ENCODE results near the gene TRIM9. TPM values are rescaled to one million over a fixed set of nuclear protein-coding genes. Genes with fewer than 3 reads are reported as not detected.

TRIM9 gene
- total and polyA plus RNA-seq, 9 of the 15 experiments (the other 6 are each of a cell fraction or from before 2014, with no cell fraction given) = 0.03 to 0.15 (median 0.04) TPM; not detected in 4

DNA sequence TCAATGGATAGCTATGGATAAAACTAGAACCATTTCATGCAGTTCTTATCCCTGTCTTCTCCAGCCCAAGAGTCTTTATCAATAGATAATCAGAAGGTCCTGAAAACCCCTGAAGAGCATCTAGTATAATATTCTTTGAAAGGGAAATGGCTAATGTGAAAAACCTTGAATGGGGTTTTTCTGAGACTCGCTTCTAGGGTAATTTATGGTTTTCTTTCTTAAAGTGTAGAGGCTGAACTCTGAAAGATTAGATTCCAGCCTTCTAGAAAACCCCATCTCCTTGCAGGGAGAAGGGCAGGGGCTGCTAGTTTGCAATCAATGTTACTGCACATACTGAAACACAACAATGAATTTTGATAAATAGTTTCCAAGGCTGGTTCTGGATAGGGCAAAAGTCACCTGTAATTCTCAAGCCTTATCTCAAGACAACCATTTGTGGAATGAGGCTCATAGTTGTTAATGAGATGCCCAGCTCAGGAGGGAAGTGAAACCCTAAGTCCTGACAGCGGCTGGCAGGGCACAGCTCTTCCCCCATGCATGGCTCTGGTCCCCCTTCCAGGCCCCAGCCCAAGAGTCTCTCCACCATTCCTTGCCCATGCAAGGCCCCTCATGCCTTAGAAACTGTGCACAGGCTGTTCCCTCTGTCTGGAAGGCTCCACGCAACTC is 116.9 kb downstream of the TRIM9 start:
- FAIRE-seq = no peak
- Histone ChIP-seq H3K27ac (ENCODE audit: extremely low read depth, low read depth, low read length) (no peak overlapping the region), H3K9me3 (replicated peaks; ENCODE audit: control insufficient read depth, insufficient read depth, low read depth, low read length) (no peaks in the 10 kb centered on the region), H3K4me1 (replicated peaks in 1 of 2; ENCODE audit: control insufficient read depth in 2 of 2, insufficient read depth in 2 of 2, low read length in 2 of 2) (no peaks in the 10 kb centered on the region), H3K36me3 (ENCODE audit: control insufficient read depth, insufficient read depth, low read length) (no peaks in the 10 kb centered on the region), H3K9me1 (ENCODE audit: control insufficient read depth, insufficient read depth, low read length) (no peaks in the 10 kb centered on the region), H3K9ac (ENCODE audit: insufficient read depth in 1 of 2, low read depth in 2 of 2, low read length in 2 of 2) (no peak overlapping the region), H3K4me3 (no peak overlapping the region), H3K79me2 (ENCODE audit: control insufficient read depth, insufficient read depth, low read length) (no peaks in the 10 kb centered on the region), H3K27me3 (ENCODE audit: control insufficient read depth in 2 of 2, insufficient read depth in 2 of 2, low read length in 2 of 2) (peaks cover 2 to 36% of the 10 kb centered on the region in 2 experiments; a peak in 2 of 5 replicates), H2AFZ (ENCODE audit: low read depth, low read length) (no peak overlapping the region), H4K20me1 (replicated peaks; ENCODE audit: control insufficient read depth, insufficient read depth, low read length) (no peaks in the 10 kb centered on the region), H3K4me2 (ENCODE audit: insufficient read depth, low read length) (no peak overlapping the region)
- ChIA-PET POLR2A (interaction anchor here (0.7 kb wide), 1 partner anchor 563 kb away, joined by 3 read pairs; no protein-coding TSS in a partner anchor), CTCF (ENCODE audit: low intra/inter-chr PET ratio) (no interaction called here)
- no peak for ATAC-seq
- TF ChIP-seq NFYB (IDR thresholded peaks at IDR 0.05; ENCODE audit: extremely low read depth, insufficient read length) (no peak), SMAD3 (CRISPR knock-in tag; conservative IDR thresholded peaks at IDR 0.05) (no peak), SREBF2 (CRISPR knock-in tag; IDR thresholded peaks at IDR 0.05) (no peak), ZNF146 (CRISPR knock-in tag; IDR thresholded peaks at IDR 0.05; ENCODE audit: unreplicated experiment) (no peak), FOS (IDR thresholded peaks at IDR 0.05; ENCODE audit: extremely low read depth, insufficient read length) (no peak), NCOA1 (IDR thresholded peaks at IDR 0.05; ENCODE audit: low read depth) (no peak), MCM7 (IDR thresholded peaks at IDR 0.05) (no peak), TCF7 (IDR thresholded peaks at IDR 0.05; ENCODE audit: borderline replicate concordance) (no peak), ARHGAP35 (IDR thresholded peaks at IDR 0.05; ENCODE audit: partially characterized antibody) (no peak), ZNF121 (CRISPR knock-in tag; conservative IDR thresholded peaks at IDR 0.05) (no peak)
- TF ChIP-seq, protein P1, sequence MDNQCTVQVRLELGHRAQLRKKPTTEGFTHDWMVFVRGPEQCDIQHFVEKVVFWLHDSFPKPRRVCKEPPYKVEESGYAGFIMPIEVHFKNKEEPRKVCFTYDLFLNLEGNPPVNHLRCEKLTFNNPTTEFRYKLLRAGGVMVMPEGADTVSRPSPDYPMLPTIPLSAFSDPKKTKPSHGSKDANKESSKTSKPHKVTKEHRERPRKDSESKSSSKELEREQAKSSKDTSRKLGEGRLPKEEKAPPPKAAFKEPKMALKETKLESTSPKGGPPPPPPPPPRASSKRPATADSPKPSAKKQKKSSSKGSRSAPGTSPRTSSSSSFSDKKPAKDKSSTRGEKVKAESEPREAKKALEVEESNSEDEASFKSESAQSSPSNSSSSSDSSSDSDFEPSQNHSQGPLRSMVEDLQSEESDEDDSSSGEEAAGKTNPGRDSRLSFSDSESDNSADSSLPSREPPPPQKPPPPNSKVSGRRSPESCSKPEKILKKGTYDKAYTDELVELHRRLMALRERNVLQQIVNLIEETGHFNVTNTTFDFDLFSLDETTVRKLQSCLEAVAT (IDR thresholded peaks at IDR 0.05) = no peak
- TF ChIP-seq, protein P2, sequence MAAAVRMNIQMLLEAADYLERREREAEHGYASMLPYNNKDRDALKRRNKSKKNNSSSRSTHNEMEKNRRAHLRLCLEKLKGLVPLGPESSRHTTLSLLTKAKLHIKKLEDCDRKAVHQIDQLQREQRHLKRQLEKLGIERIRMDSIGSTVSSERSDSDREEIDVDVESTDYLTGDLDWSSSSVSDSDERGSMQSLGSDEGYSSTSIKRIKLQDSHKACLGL (CRISPR knock-in tag; IDR thresholded peaks at IDR 0.05; ENCODE audit: borderline replicate concordance, poor library complexity, severe bottlenecking) = no peak
- no peak for DNase-seq (ENCODE audit: extremely low read depth in 1 of 4, low spot score in 3 of 4)
- intact Hi-C loops (cut with micrococcal nuclease) = no loop called here
- no TSS peak for BruUV-seq (replicated peaks)
- in situ Hi-C loops (cut with MboI) = no loop called here
- 0% methylated on average over 2 of the region's 3 CpGs for WGBS (ENCODE audit: insufficient coverage, low coverage, missing lambda C conversion rate)

All from K562 (cell line).